ENCODE measurements around the gene TYRO3.

TYRO3 gene

GRCh38 chr15:41558400-41559238 lies at the start of gene TYRO3:
Gene TYRO3 (plus strand): TSS chr15:41559212. CDS start chr15:41559258, 46 bp downstream.
- DNase-seq (ENCODE audit: low read depth): peak; percentile 52

- no peak for DNase-seq (ENCODE audit: low read depth)
Measured at GRCh38 chr15:41510728-41511127, 48.3 kb upstream of the TYRO3 start.

GRCh38 chr15:41511331-41511898 lies 47.6 kb upstream of the TYRO3 start:
- no peak for DNase-seq (ENCODE audit: low read depth)

- no peak for DNase-seq (ENCODE audit: low read depth)
Measured at GRCh38 chr15:41511899-41512369, 47.1 kb upstream of the TYRO3 start.

GRCh38 chr15:41512512-41512939 lies 46.5 kb upstream of the TYRO3 start:
- DNase-seq (ENCODE audit: low read depth): no peak

- DNase-seq (ENCODE audit: low read depth): no peak
Measured at GRCh38 chr15:41512940-41513505, 46.0 kb upstream of the TYRO3 start.

- no peak for DNase-seq (ENCODE audit: low read depth)
Measured at GRCh38 chr15:41513506-41514227, 45.3 kb upstream of the TYRO3 start, which contains the start of gene LTK. Gene LTK (minus strand): TSS chr15:41513827. CDS start chr15:41513709, 118 bp downstream.

GRCh38 chr15:41517895-41518449 lies 41.0 kb upstream of the TYRO3 start:
- DNase-seq (ENCODE audit: low read depth): no peak

GRCh38 chr15:41520636-41521035 lies 38.4 kb upstream of the TYRO3 start:
- no peak for DNase-seq (ENCODE audit: low read depth)

- DNase-seq (ENCODE audit: low read depth): no peak
Measured at GRCh38 chr15:41521614-41522013, 37.4 kb upstream of the TYRO3 start.

- no peak for DNase-seq (ENCODE audit: low read depth)
Measured at GRCh38 chr15:41523097-41523496, 35.9 kb upstream of the TYRO3 start.

GRCh38 chr15:41530363-41530956 lies 28.6 kb upstream of the TYRO3 start:
- no peak for DNase-seq (ENCODE audit: low read depth)

GRCh38 chr15:41535544-41535943 lies 23.5 kb upstream of the TYRO3 start:
- DNase-seq (ENCODE audit: low read depth): no peak

- no peak for DNase-seq (ENCODE audit: low read depth)
Measured at GRCh38 chr15:41536866-41537265, 22.1 kb upstream of the TYRO3 start.

- no peak for DNase-seq (ENCODE audit: low read depth)
Measured at GRCh38 chr15:41543521-41543870, 15.5 kb upstream of the TYRO3 start.

GRCh38 chr15:41544650-41545015 lies 14.4 kb upstream of the TYRO3 start:
- DNase-seq (ENCODE audit: low read depth): no peak

- DNase-seq (ENCODE audit: low read depth): no peak
Measured at GRCh38 chr15:41545218-41545617, 13.8 kb upstream of the TYRO3 start.

- no peak for DNase-seq (ENCODE audit: low read depth)
Measured at GRCh38 chr15:41546851-41547786, 11.9 kb upstream of the TYRO3 start.

GRCh38 chr15:41550066-41550775 lies 8.8 kb upstream of the TYRO3 start:
- no peak for DNase-seq (ENCODE audit: low read depth)

- DNase-seq (ENCODE audit: low read depth): no peak
Measured at GRCh38 chr15:41553731-41554130, 5.3 kb upstream of the TYRO3 start.

Measured in stimulated activated CD8-positive, alpha-beta memory T cell treated with anti-CD3 and anti-CD28 coated beads, Interleukin-12 subunit alpha, Interleukin-12 subunit beta, amount 100 ng/mL, for 1 hour (primary cell).